Epidermal melanocyte (primary cell): ENCODE measurements around the gene HPN.
"Not testable (repeated sequence)": the region's sequence is repeated elsewhere in the genome, so short reads cannot be mapped to it uniquely, and the experiment has no call there.

Experiments used
- DNase-seq: peaks from one replicate; pipeline ENCODE4 v3.0.0; 2011; ENCODE audit warnings: low spot score; ENCODE audit not compliant: insufficient read length

HPN gene

GRCh38 chr19:35041548-35042055 is at the start of gene HPN:
HPN (plus strand) TSS chr19:35041721; CDS start chr19:35042507, 786 bp downstream.
- no peak for DNase-seq

- not testable (repeated sequence) for DNase-seq
These were observed 48.9 kb upstream of the HPN start for GRCh38 chr19:34992582-34992981.

- no peak for DNase-seq
These were observed 47.3 kb upstream of the HPN start for GRCh38 chr19:34994286-34994642.

- no peak for DNase-seq
These were observed 46.6 kb upstream of the HPN start for GRCh38 chr19:34994643-34995541.

- no peak for DNase-seq
These were observed 46.0 kb upstream of the HPN start for GRCh38 chr19:34995551-34995950.

- DNase-seq, result no peak
These were observed 44.4 kb upstream of the HPN start for GRCh38 chr19:34997071-34997617.

GRCh38 chr19:34998224-34998623 is 43.3 kb upstream of the HPN start:
- DNase-seq, result not testable (repeated sequence)

- DNase-seq, result no peak
These were observed 42.6 kb upstream of the HPN start for GRCh38 chr19:34998777-34999497.

GRCh38 chr19:34999498-35000337 is 41.8 kb upstream of the HPN start, which contains the start of gene GRAMD1A:
GRAMD1A (plus strand) TSS chr19:35000323; CDS start chr19:35000479, 156 bp downstream.
- peak; percentile 97 for DNase-seq

GRCh38 chr19:35000338-35000646 is 41.2 kb upstream of the HPN start:
- no peak for DNase-seq

- DNase-seq, result peak; percentile 33
These were observed 40.6 kb upstream of the HPN start for GRCh38 chr19:35000647-35001501.

GRCh38 chr19:35002037-35002535 is 39.4 kb upstream of the HPN start:
- no peak for DNase-seq

- DNase-seq, result no peak
These were observed 36.8 kb upstream of the HPN start for GRCh38 chr19:35004517-35005255.

- no peak for DNase-seq
These were observed 36.1 kb upstream of the HPN start for GRCh38 chr19:35005256-35005977.

- DNase-seq, result not testable (repeated sequence)
These were observed 35.5 kb upstream of the HPN start for GRCh38 chr19:35006007-35006341.

- DNase-seq, result no peak
These were observed 35.1 kb upstream of the HPN start for GRCh38 chr19:35006342-35006998.

GRCh38 chr19:35006999-35007365 is 34.5 kb upstream of the HPN start:
- no peak for DNase-seq

- DNase-seq, result not testable (repeated sequence)
These were observed 34.1 kb upstream of the HPN start for GRCh38 chr19:35007427-35007826.
